SK-N-SH treated with all-trans-retinoic acid at 6 μM for 48 hours (cell line): ENCODE measurements around the gene PPP4R4.

Experiments used
- CSDC2 ChIP-seq: fragments of 250-450 bp; sonication (Bioruptor Pico); IDR thresholded peaks from 2 replicates; pipeline ENCODE4 v1.5.0; 2020; ENCODE audit warnings: mild to moderate bottlenecking, moderate library complexity
- CSRNP3 ChIP-seq: fragments of 250-450 bp; sonication (Bioruptor Pico); IDR thresholded peaks from 2 replicates; pipeline ENCODE4 v1.5.1; 2021; ENCODE audit warnings: mild to moderate bottlenecking, moderate library complexity

- TF ChIP-seq CSRNP3 (no peak), CSDC2 (CRISPR knock-in tag) (no peak)
These were observed 48.3 kb upstream of the PPP4R4 start for GRCh38 chr14:94125659-94126418.
